Measurements from ENCODE around the gene ADAMTSL2. TPM values are rescaled to one million over a fixed set of nuclear protein-coding genes. Genes with fewer than 3 reads are reported as not detected.

Gene ADAMTSL2
- total and polyA plus RNA-seq, 5 experiments from 2014 or later: 0.03 to 0.66 (median 0.29) TPM; not detected in 1

DNA sequence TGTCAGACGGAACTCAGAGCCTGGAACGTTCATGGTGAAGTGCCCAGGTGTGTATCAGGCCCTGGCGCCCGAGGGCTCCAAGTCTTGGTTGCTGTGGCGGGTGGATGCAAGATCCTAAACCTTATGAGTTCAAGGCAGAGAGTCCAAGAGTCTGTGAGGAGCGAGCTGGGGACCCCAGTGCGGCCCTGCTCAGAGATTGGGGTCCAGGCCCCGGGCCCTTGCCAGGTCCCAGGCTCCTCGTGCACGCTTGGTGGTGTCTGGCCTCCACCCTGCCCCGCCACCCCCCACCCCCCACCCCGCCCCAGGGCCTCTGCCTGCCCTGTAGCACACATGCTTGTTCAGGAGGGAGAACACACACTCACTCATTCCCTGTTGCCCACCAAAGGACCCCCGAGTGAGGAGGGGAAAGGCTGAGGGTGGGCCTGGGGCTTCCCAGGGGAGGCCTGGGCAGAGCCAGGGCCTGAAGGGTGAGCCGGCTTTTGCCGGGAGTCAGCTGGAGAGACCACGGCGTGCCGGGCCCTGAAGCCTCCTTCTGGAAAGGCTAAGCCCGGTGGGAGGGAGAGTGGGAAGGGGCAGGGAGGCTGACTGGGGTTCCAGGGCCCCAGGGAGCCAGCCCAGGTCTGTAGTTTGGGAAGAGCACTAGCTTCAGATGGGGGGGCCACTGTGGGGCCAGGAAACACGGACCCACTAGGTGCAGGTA, 37.5 kb downstream of the ADAMTSL2 start:
- peaks cover 4 to 9% (median 5%) of the 10 kb centered on the region in 4 donors for H3K4me1 Mint-ChIP-seq
- H3K4me3 Mint-ChIP-seq: peak overlapping the region in 1 of 10 donors; percentile 12
- H3K27ac Mint-ChIP-seq: no peak overlapping the region
- DNase-seq (no peak), ATAC-seq (no peak)
- H3K36me3 Mint-ChIP-seq: no peaks in the 10 kb centered on the region
- peaks cover 1 to 19% (median 12%) of the 10 kb centered on the region in 5 donors for H3K27me3 Mint-ChIP-seq
- H3K9me3 Mint-ChIP-seq: no peaks in the 10 kb centered on the region
- POLR2A ChIA-PET: no interaction called here

DNA sequence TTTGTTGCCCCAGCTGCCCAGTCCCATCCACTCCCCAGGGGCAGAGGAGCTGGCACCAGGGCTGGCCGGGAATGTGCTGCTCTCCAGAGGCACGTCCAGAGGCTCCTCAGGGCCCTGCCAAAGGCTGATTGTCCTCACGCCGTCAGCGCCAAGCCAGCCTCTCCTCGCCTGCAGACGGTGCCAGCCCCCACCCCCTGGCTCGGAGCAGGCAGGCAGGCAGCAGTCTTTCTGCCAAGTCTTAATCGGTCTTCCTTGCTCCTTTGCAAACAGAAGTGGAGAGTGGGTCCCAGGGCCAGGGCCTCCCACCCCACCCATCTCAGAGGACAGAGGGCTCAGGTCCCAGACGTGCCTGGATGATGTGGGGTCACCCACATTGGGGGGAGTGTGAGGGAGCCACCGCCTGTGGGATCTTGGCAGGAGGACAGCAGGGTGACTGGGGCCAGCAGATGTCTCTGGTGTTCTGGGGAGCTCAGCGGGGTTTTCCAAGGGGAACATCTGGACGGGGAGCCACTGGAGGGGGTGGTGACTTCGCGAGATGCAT, 38.4 kb downstream of the ADAMTSL2 start:
- ATAC-seq (no peak), DNase-seq (no peak)
- Mint-ChIP-seq H3K4me1 (peaks cover 4 to 9% (median 7%) of the 10 kb centered on the region in 4 donors), H3K27ac (peak overlapping the region in 1 of 10 donors; percentile 53), H3K27me3 (peaks cover 1 to 28% (median 12%) of the 10 kb centered on the region in 5 donors), H3K9me3 (no peaks in the 10 kb centered on the region), H3K36me3 (no peaks in the 10 kb centered on the region), H3K4me3 (no peak overlapping the region)
- POLR2A ChIA-PET: no interaction called here

GRCh38 chr9:133573791-133574515, 39.4 kb downstream of the ADAMTSL2 start:
- DNase-seq: no peak
- no peak overlapping the region for H3K27ac Mint-ChIP-seq
- H3K4me3 Mint-ChIP-seq: no peak overlapping the region
- peaks cover 5 to 37% (median 17%) of the 10 kb centered on the region in 5 donors for H3K27me3 Mint-ChIP-seq
- no peaks in the 10 kb centered on the region for H3K36me3 Mint-ChIP-seq
- H3K4me1 Mint-ChIP-seq: peaks cover 6 to 7% (median 7%) of the 10 kb centered on the region in 4 donors
- POLR2A ChIA-PET: no interaction called here
- H3K9me3 Mint-ChIP-seq: no peaks in the 10 kb centered on the region
- ATAC-seq: no peak

DNA sequence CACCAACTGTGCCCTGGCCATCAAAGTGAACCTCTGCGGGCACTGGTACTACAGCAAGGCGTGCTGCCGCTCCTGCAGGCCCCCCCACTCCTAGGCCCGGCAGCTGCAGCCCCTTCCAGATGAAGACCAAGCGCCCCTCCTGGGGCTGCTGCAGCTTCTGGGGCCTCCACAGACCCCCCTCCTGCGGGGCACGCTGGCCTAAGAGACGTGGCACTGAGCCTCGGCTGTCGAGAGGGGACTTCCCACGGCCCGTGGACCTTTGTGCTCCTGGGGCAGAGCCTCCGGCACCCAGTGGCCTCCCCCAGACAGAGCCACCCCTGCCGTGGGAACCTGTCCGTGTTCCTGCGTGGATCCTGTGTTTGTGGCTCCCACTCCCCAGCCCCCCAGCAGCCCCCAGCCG, 40.3 kb downstream of the ADAMTSL2 start:
- H3K4me1 Mint-ChIP-seq: peaks cover 6 to 10% (median 7%) of the 10 kb centered on the region in 4 donors
- no peaks in the 10 kb centered on the region for H3K36me3 Mint-ChIP-seq
- peaks cover 7 to 45% (median 17%) of the 10 kb centered on the region in 5 donors for H3K27me3 Mint-ChIP-seq
- H3K9me3 Mint-ChIP-seq: no peaks in the 10 kb centered on the region
- H3K27ac Mint-ChIP-seq: no peak overlapping the region
- POLR2A ChIA-PET: no interaction called here
- ATAC-seq (no peak), DNase-seq (no peak)
- no peak overlapping the region for H3K4me3 Mint-ChIP-seq

GRCh38 chr9:133575186-133576030, 40.9 kb downstream of the ADAMTSL2 start:
- Mint-ChIP-seq H3K4me3 (no peak overlapping the region), H3K4me1 (peaks cover 6 to 10% (median 7%) of the 10 kb centered on the region in 4 donors), H3K27ac (no peak overlapping the region), H3K9me3 (no peaks in the 10 kb centered on the region), H3K36me3 (no peaks in the 10 kb centered on the region), H3K27me3 (peaks cover 7 to 52% (median 18%) of the 10 kb centered on the region in 5 donors)
- DNase-seq (no peak), ATAC-seq (no peak)
- POLR2A ChIA-PET: no interaction called here

DNA sequence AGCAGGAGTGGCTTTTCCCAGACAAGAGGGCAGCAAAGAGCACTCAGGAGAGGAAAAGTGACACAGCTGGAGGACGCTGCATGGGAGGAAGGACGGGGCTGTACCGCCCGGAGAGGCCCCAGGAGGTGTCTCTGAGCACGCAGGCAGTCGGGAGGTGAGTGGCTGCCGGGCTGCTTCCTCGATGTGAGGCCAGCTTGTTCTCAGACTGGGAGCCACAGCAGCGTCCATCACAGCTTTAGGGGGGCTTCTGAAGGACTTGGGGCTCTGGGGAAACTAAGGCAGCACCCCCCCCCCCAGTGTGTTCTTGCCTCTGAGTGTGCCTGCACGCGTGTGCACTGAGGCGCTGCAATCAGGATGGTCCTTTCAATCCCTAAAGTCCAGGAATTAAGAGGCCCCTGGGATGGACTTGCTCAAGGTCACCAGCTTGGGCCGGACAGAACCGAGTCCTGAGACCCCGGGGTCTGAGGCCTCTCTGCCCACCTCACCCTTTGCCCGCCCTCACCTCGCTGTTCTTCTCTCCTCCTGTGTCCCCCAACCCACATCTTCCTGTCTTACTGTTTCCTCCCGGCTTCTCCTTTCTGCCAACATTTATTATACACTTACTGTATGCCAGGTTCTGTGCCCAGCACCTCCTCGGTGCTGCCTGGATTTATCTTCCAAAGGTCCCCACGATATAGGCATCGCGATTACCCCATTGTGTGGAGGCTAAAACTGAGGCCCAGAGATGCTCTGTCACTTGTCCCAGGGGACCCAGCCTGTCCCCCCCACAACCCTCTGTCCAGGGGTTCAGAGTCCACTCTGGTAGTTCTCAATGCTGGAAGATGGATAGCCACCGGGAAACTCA, 41.7 kb downstream of the ADAMTSL2 start:
- Mint-ChIP-seq H3K9me3 (no peaks in the 10 kb centered on the region), H3K27ac (peak overlapping the region in 2 of 10 donors; percentile 15 to 29), H3K4me3 (peak overlapping the region in 3 of 10 donors; percentile 36 to 61 (median 53)), H3K27me3 (peaks cover 13 to 58% (median 22%) of the 10 kb centered on the region in 5 donors), H3K4me1 (peaks cover 6 to 13% (median 7%) of the 10 kb centered on the region in 4 donors), H3K36me3 (no peaks in the 10 kb centered on the region)
- ATAC-seq (no peak), DNase-seq (no peak)
- POLR2A ChIA-PET: no interaction called here

DNA sequence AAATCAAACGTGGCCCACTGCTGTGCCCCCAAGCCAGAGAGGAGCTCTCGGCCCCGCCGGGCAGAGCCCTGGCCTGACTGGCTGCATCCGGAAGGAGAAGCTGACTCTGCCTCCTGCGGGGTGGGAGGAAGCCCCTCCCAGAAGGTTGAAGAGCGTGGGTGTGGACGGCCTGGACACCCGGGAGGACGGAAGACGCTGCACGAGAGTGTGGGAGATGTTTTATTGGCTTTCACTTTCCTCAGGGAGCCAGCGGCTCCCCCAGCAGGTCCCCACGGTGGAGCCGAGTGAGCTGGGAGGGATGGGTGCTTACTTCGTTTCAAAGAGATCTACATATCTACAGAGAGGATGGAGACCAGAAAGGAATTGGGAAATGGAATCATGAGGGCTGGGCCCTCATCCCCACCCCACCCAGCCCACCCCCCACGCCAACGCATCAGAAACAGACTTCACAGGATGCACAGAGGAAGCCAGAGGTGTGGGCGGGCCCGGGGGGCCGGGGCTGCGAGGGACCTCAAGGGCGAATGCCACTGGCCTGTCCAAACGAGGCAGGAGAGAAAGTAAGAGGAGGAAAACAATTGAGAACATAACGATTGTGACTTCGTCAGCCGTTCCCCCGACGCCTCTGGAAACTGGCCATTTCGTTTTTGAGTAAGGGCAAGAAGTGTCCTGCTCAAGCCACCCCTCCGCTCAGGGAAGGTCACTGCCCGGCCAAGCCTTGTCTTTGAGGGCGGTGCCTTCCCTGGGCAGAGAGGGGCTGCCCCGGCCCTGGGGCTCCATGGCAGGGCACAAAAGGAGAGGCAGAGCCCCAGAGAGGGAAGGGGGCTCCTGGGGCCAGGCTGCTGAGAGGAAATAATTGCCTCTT, 42.6 kb downstream of the ADAMTSL2 start:
- peaks cover 19 to 66% (median 29%) of the 10 kb centered on the region in 5 donors for H3K27me3 Mint-ChIP-seq
- POLR2A ChIA-PET: no interaction called here
- DNase-seq (no peak), ATAC-seq (no peak)
- H3K4me1 Mint-ChIP-seq: peaks cover 6 to 13% (median 7%) of the 10 kb centered on the region in 4 donors
- H3K9me3 Mint-ChIP-seq: no peaks in the 10 kb centered on the region
- H3K27ac Mint-ChIP-seq: no peak overlapping the region
- H3K4me3 Mint-ChIP-seq: peak overlapping the region in 5 of 10 donors; percentile 14 to 61 (median 48)
- H3K36me3 Mint-ChIP-seq: no peaks in the 10 kb centered on the region

- H3K27me3 Mint-ChIP-seq: peaks cover 20 to 72% (median 31%) of the 10 kb centered on the region in 5 donors
- H3K36me3 Mint-ChIP-seq: no peaks in the 10 kb centered on the region
- H3K27ac Mint-ChIP-seq: peak overlapping the region in 1 of 10 donors; percentile 28
- POLR2A ChIA-PET: no interaction called here
- DNase-seq: no peak
- no peaks in the 10 kb centered on the region for H3K9me3 Mint-ChIP-seq
- no peak overlapping the region for H3K4me3 Mint-ChIP-seq
- ATAC-seq: no peak
- peaks cover 6 to 13% (median 7%) of the 10 kb centered on the region in 4 donors for H3K4me1 Mint-ChIP-seq
Measured at GRCh38 chr9:133577737-133578112, 43.2 kb downstream of the ADAMTSL2 start.

DNA sequence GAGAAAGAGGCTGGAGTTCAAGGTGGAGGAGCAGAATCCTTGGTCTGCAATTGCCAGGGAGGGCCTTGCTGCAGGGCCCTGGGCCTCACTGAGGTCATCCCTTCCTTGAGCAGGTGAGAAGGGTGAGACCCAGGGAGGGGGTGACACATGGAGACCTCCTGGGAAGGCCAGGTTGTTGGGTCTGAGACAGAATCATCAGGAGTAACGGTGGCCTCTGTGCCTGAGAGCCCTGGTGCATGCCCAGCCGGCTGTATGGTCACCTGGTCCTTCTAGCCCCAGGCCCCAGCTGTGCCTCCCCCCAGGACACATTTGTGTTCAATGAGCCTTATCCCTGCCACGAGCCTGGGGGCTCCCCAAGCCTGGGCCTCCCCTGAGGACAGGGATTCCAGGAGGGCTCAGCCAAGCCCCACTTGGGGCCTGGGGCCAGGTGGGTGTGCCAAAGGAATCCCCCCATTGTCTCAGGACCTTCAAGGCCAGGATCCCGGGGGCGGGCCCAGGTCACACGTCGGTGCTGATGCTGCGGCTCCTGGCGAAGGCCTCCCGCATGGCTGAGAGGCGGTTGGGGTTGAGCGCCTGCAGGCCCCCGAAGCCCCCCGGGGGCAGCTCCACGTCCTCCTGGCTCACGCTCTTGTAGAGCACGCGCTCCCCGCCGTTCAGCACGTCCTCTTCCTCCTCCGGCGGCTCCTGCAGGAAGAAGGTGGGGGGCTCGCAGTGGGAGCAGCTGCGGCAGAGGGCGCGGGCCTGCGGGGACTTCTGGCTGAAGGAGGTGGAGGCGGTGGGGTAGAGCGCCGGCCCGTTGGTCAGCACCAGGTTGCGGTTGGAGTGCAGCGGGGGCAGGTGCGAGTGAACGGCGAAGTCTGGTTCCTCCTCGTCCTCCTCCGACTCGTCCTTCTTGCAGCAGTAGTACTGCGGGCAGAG, 44.3 kb downstream of the ADAMTSL2 start:
- H3K36me3 Mint-ChIP-seq: no peaks in the 10 kb centered on the region
- no peak overlapping the region for H3K4me3 Mint-ChIP-seq
- no peak overlapping the region for H3K27ac Mint-ChIP-seq
- H3K4me1 Mint-ChIP-seq: peaks cover 6 to 13% (median 7%) of the 10 kb centered on the region in 4 donors
- no peaks in the 10 kb centered on the region for H3K9me3 Mint-ChIP-seq
- ATAC-seq: no peak
- no peak for DNase-seq
- peaks cover 20 to 78% (median 31%) of the 10 kb centered on the region in 5 donors for H3K27me3 Mint-ChIP-seq
- POLR2A ChIA-PET: no interaction called here

DNA sequence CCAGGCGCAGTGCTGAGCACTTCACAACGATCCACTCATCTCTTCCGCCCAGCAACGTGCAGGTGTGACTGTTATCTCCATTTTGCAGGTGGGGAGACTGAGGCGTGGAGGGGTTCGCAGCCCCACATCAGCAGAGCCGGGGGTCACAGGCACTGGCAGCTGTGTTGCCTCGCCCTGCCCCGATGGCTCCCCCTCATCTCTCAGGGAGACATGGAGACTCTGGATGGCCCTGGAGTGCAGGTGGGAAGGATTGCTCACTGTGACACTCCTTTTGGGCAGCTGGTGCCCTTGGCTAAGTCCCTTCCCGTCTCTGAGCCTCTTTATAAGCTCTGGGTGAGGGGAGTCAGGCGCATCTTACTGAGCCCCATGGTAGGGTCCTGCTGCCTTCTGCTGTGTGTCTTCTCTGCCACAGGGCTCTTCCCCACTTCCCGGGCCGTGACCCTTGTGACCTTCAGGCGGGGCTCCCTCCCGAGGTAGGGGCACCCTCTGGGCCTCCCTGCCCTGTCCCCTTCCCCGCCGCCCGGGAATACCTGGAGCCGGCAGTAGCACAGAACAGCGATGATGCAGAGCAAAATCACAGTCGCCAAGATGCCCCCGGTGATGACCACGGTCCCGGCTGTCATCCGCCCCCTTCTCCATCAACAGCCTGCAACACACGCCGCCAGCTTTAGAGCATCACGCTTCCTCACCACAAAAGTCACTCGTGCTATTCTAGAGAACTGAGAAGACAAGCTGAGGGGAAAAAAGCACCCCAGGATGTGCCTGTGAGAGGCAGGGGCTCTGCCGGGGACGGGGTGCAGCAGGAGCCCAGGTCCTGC, 45.3 kb downstream of the ADAMTSL2 start:
- Mint-ChIP-seq H3K4me3 (no peak overlapping the region), H3K9me3 (no peaks in the 10 kb centered on the region), H3K27me3 (peaks cover 25 to 88% (median 39%) of the 10 kb centered on the region in 5 donors), H3K36me3 (no peaks in the 10 kb centered on the region), H3K27ac (no peak overlapping the region), H3K4me1 (peaks cover 10 to 18% (median 14%) of the 10 kb centered on the region in 4 donors)
- DNase-seq: no peak
- POLR2A ChIA-PET: no interaction called here
- ATAC-seq: no peak
